Effector memory CD4-positive, alpha-beta T cell (primary cell): ENCODE results near the gene CBLN1.

Experiments used
- DNase-seq, 3 donors: peaks; one replicate each; pipeline ENCODE4 v3.0.0-alpha.2; 2020
- H3K27ac ChIP-seq: 2 replicates; pipeline ENCODE4 v1.7.0; 2013; ENCODE audit warnings: mild to moderate bottlenecking, low read length, moderate library complexity; ENCODE audit not compliant: insufficient read depth, poor library complexity, severe bottlenecking
- H3K27me3 ChIP-seq: replicated peaks from 2 replicates; pipeline ENCODE4 v1.7.0; 2013; ENCODE audit warnings: mild to moderate bottlenecking, low read length; ENCODE audit not compliant: insufficient read depth, control insufficient read depth, poor library complexity, severe bottlenecking
- H3K36me3 ChIP-seq: 2 replicates; pipeline ENCODE4 v1.7.0; 2013; ENCODE audit warnings: mild to moderate bottlenecking, low read length, moderate library complexity; ENCODE audit not compliant: control insufficient read depth, insufficient read depth
- H3K4me1 ChIP-seq: 2 replicates; pipeline ENCODE4 v1.7.0; 2013; ENCODE audit warnings: low read length, mild to moderate bottlenecking; ENCODE audit not compliant: control insufficient read depth, insufficient read depth, poor library complexity, severe bottlenecking
- H3K4me3 ChIP-seq: 2 replicates; pipeline ENCODE4 v1.7.0; 2013; ENCODE audit warnings: low read length, low read depth, mild to moderate bottlenecking; ENCODE audit not compliant: insufficient read depth, poor library complexity, severe bottlenecking
- H3K9me3 ChIP-seq: 2 replicates; pipeline ENCODE4 v1.7.0; 2013; ENCODE audit warnings: mild to moderate bottlenecking, low read length, moderate library complexity; ENCODE audit not compliant: control insufficient read depth

Gene CBLN1

GRCh38 chr16:49292413-49292812 lies 10.8 kb upstream of the CBLN1 start:
- Histone ChIP-seq H3K27ac (no peak overlapping the region), H3K4me3 (no peak overlapping the region), H3K36me3 (no peaks in the 10 kb centered on the region), H3K4me1 (no peaks in the 10 kb centered on the region), H3K9me3 (no peaks in the 10 kb centered on the region), H3K27me3 (no peaks in the 10 kb centered on the region)
- no peak for DNase-seq

- Histone ChIP-seq H3K27ac (no peak overlapping the region), H3K27me3 (peaks cover 8% of the 10 kb centered on the region), H3K4me1 (no peaks in the 10 kb centered on the region)
Measured at GRCh38 chr16:49287572-49287971, 5.9 kb upstream of the CBLN1 start.

GRCh38 chr16:49284962-49285361 lies 3.3 kb upstream of the CBLN1 start:
- DNase-seq = no peak
- Histone ChIP-seq H3K27me3 (peaks cover 16% of the 10 kb centered on the region), H3K9me3 (no peaks in the 10 kb centered on the region), H3K36me3 (no peaks in the 10 kb centered on the region), H3K27ac (no peak overlapping the region), H3K4me1 (no peaks in the 10 kb centered on the region), H3K4me3 (no peak overlapping the region)

More at GRCh38 chr16:49287572-49287971, 5.9 kb upstream of the CBLN1 start:
- Histone ChIP-seq H3K36me3 (no peaks in the 10 kb centered on the region), H3K4me3 (no peak overlapping the region), H3K9me3 (no peaks in the 10 kb centered on the region)
- no peak for DNase-seq

GRCh38 chr16:49283376-49284049 lies 1.9 kb upstream of the CBLN1 start:
- no peaks in the 10 kb centered on the region for H3K9me3 ChIP-seq
- H3K27me3 ChIP-seq = peaks cover 16% of the 10 kb centered on the region
- DNase-seq = no peak
- H3K27ac ChIP-seq = no peak overlapping the region
- no peaks in the 10 kb centered on the region for H3K4me1 ChIP-seq
- H3K4me3 ChIP-seq = no peak overlapping the region
- H3K36me3 ChIP-seq = no peaks in the 10 kb centered on the region

GRCh38 chr16:49282690-49283375 lies 1.2 kb upstream of the CBLN1 start:
- Histone ChIP-seq H3K9me3 (no peaks in the 10 kb centered on the region), H3K27me3 (peaks cover 16% of the 10 kb centered on the region), H3K36me3 (no peaks in the 10 kb centered on the region), H3K27ac (no peak overlapping the region), H3K4me1 (no peaks in the 10 kb centered on the region), H3K4me3 (no peak overlapping the region)
- DNase-seq = no peak

- peaks cover 16% of the 10 kb centered on the region for H3K27me3 ChIP-seq
- DNase-seq = no peak
- no peak overlapping the region for H3K4me3 ChIP-seq
Measured at GRCh38 chr16:49281843-49282642, 405 bp upstream of the CBLN1 start.

GRCh38 chr16:49280841-49281371 lies 732 bp downstream of the CBLN1 start:
- peaks cover 16% of the 10 kb centered on the region for H3K27me3 ChIP-seq
- no peaks in the 10 kb centered on the region for H3K4me1 ChIP-seq
- no peaks in the 10 kb centered on the region for H3K36me3 ChIP-seq
- DNase-seq = no peak
- H3K9me3 ChIP-seq = no peaks in the 10 kb centered on the region
- no peak overlapping the region for H3K4me3 ChIP-seq
- no peak overlapping the region for H3K27ac ChIP-seq

More at GRCh38 chr16:49281843-49282642, 405 bp upstream of the CBLN1 start:
- no peaks in the 10 kb centered on the region for H3K9me3 ChIP-seq
- H3K36me3 ChIP-seq = no peaks in the 10 kb centered on the region
- H3K27ac ChIP-seq = no peak overlapping the region
- no peaks in the 10 kb centered on the region for H3K4me1 ChIP-seq

- Histone ChIP-seq H3K4me1 (no peaks in the 10 kb centered on the region), H3K27me3 (peaks cover 16% of the 10 kb centered on the region), H3K9me3 (no peaks in the 10 kb centered on the region), H3K36me3 (no peaks in the 10 kb centered on the region), H3K27ac (no peak overlapping the region), H3K4me3 (no peak overlapping the region)
- no peak for DNase-seq
Measured at GRCh38 chr16:49280105-49280741, 1.4 kb downstream of the CBLN1 start.

- no peaks in the 10 kb centered on the region for H3K4me1 ChIP-seq
- no peaks in the 10 kb centered on the region for H3K9me3 ChIP-seq
- H3K4me3 ChIP-seq = no peak overlapping the region
- no peaks in the 10 kb centered on the region for H3K36me3 ChIP-seq
- no peak overlapping the region for H3K27ac ChIP-seq
- peaks cover 13% of the 10 kb centered on the region for H3K27me3 ChIP-seq
- DNase-seq = no peak
Measured at GRCh38 chr16:49278944-49279725, 2.5 kb downstream of the CBLN1 start.
